HG02571 (cell line): ENCODE results near the gene SCARB1.

Experiments used
- ATAC-seq: cut with Tn5 transposase; IDR thresholded peaks from one replicate; pipeline ENCODE4 v1.9.1; 2021; ENCODE audit warnings: mild to moderate bottlenecking, moderate library complexity; ENCODE audit not compliant: unreplicated experiment

The SCARB1 gene

GRCh38 chr12:124764870-124765580 is 98.6 kb downstream of the SCARB1 start:
- ATAC-seq: no peak

- ATAC-seq: no peak
Measured at GRCh38 chr12:124764451-124764850, 99.2 kb downstream of the SCARB1 start.

- no peak for ATAC-seq
Measured at GRCh38 chr12:124763594-124763979, 100.1 kb downstream of the SCARB1 start.

- ATAC-seq: no peak
Measured at GRCh38 chr12:124762791-124763593, 100.7 kb downstream of the SCARB1 start.

- no peak for ATAC-seq
Measured at GRCh38 chr12:124762384-124762783, 101.3 kb downstream of the SCARB1 start.

- ATAC-seq: no peak
Measured at GRCh38 chr12:124761871-124762270, 101.8 kb downstream of the SCARB1 start.

- ATAC-seq: no peak
Measured at GRCh38 chr12:124761056-124761455, 102.6 kb downstream of the SCARB1 start.

- ATAC-seq: no peak
Measured at GRCh38 chr12:124760560-124760959, 103.1 kb downstream of the SCARB1 start.

- no peak for ATAC-seq
Measured at GRCh38 chr12:124759841-124760503, 103.7 kb downstream of the SCARB1 start.

GRCh38 chr12:124758266-124759220 is 105.1 kb downstream of the SCARB1 start:
- no peak for ATAC-seq

- ATAC-seq: no peak
Measured at GRCh38 chr12:124757329-124757728, 106.3 kb downstream of the SCARB1 start.

GRCh38 chr12:124756760-124757159 is 106.9 kb downstream of the SCARB1 start:
- no peak for ATAC-seq

- no peak for ATAC-seq
Measured at GRCh38 chr12:124756166-124756565, 107.5 kb downstream of the SCARB1 start.

GRCh38 chr12:124755801-124756148 is 107.9 kb downstream of the SCARB1 start:
- ATAC-seq: no peak

- no peak for ATAC-seq
Measured at GRCh38 chr12:124754949-124755800, 108.5 kb downstream of the SCARB1 start.

GRCh38 chr12:124754491-124754890 is 109.2 kb downstream of the SCARB1 start:
- no peak for ATAC-seq

- ATAC-seq: no peak
Measured at GRCh38 chr12:124753993-124754392, 109.7 kb downstream of the SCARB1 start.

GRCh38 chr12:124753228-124753591 is 110.5 kb downstream of the SCARB1 start:
- ATAC-seq: no peak

GRCh38 chr12:124752437-124753227 is 111.0 kb downstream of the SCARB1 start:
- ATAC-seq: no peak
